PC-3 (cell line): ENCODE results near the gene TSPAN9. TPM values are rescaled to one million over a fixed set of nuclear protein-coding genes. Genes with fewer than 3 reads are reported as not detected.

Experiments
- ATAC-seq: fragments of 200-7000 bp; cut with Tn5 transposase; 2 replicates; pipeline ENCODE4 v1.9.1; 2020; ENCODE audit warnings: mild to moderate bottlenecking, moderate library complexity
- BruUV-seq: library from RNA; stranded (reverse); fragments of 400-500 nt; replicated peaks from 2 replicates; lab custom pipeline; 2021; lab: Mats Ljungman, UMichigan
- CTCF ChIA-PET: fragments of 300-600 bp; sonication (Branson Sonifier 250); formaldehyde crosslinking; loops from one replicate; lab custom pipeline; 2022; ENCODE audit warnings: antibody characterized with exemption; lab: Charles Lee
- POLR2A ChIA-PET: fragments of 300-600 bp; sonication (Branson Sonifier 250); formaldehyde crosslinking; loops from one replicate; lab custom pipeline; 2022; ENCODE audit warnings: antibody characterized with exemption; ENCODE audit not compliant: unreplicated experiment; lab: Charles Lee
- DNase-seq: peaks from one replicate; pipeline ENCODE4 v3.0.0-alpha.2; 2015
- H2AFZ ChIP-seq: fragments of 300-600 bp; sonication (generic); 2 replicates; pipeline ENCODE4 v1.6.0; 2016; ENCODE audit warnings: antibody characterized with exemption, low read length
- H3F3A ChIP-seq: fragments of 300-600 bp; sonication (generic); one replicate; pipeline ENCODE4 v1.6.0; 2017; ENCODE audit warnings: antibody characterized with exemption, low read length, control low read depth, mild to moderate bottlenecking; ENCODE audit not compliant: unreplicated experiment
- H3K27ac ChIP-seq: fragments of 300-600 bp; sonication (generic); 2 replicates; pipeline ENCODE4 v1.5.1; 2016; ENCODE audit warnings: mild to moderate bottlenecking, low read length
- H3K27me3 ChIP-seq: fragments of 300-600 bp; sonication (generic); 2 replicates; pipeline ENCODE4 v1.6.1; 2016; ENCODE audit warnings: low read length, mixed read lengths
- H3K36me3 ChIP-seq: fragments of 300-600 bp; sonication (generic); 2 replicates; pipeline ENCODE4 v1.6.1; 2016; ENCODE audit warnings: low read depth, mixed run types, low read length, mixed read lengths
- H3K4me1 ChIP-seq: fragments of 300-600 bp; sonication (generic); 2 replicates; pipeline ENCODE4 v1.5.1; 2016; ENCODE audit warnings: low read length; ENCODE audit not compliant: insufficient read depth
- H3K4me2 ChIP-seq: fragments of 300-600 bp; sonication (generic); 2 replicates; pipeline ENCODE4 v1.6.0; 2016; ENCODE audit warnings: low read length
- H3K4me3 ChIP-seq: fragments of 300-600 bp; sonication (generic); 2 replicates; pipeline ENCODE4 v1.5.1; 2016; ENCODE audit warnings: mild to moderate bottlenecking, low read length, mixed read lengths
- H3K79me2 ChIP-seq: fragments of 300-600 bp; sonication (generic); 2 replicates; pipeline ENCODE4 v1.6.1; 2017; ENCODE audit warnings: low read length, mixed read lengths
- H3K9ac ChIP-seq: fragments of 300-600 bp; sonication (generic); 2 replicates; pipeline ENCODE4 v1.6.0; 2016; ENCODE audit warnings: mild to moderate bottlenecking, low read length
- H3K9me2 ChIP-seq: fragments of 300-600 bp; sonication (generic); replicated peaks from 2 replicates; pipeline ENCODE4 v1.6.1; 2016; ENCODE audit warnings: mixed run types, low read length, mixed read lengths
- H3K9me3 ChIP-seq: fragments of 300-600 bp; sonication (generic); 2 replicates; pipeline ENCODE4 v1.6.1; 2016; ENCODE audit warnings: low read length, mixed read lengths
- H4K20me1 ChIP-seq: fragments of 300-600 bp; sonication (generic); 2 replicates; pipeline ENCODE4 v1.6.1; 2016; ENCODE audit warnings: low read length, mixed read lengths
- EZH2 ChIP-seq: fragments of 300-600 bp; sonication (generic); IDR thresholded peaks from one replicate; pipeline ENCODE4 v1.6.1; 2017; ENCODE audit warnings: antibody characterized with exemption, mild to moderate bottlenecking, low read length; ENCODE audit not compliant: unreplicated experiment
- EZH2phosphoT487 ChIP-seq: fragments of 300-600 bp; sonication (generic); IDR thresholded peaks from 2 replicates; pipeline ENCODE4 v1.6.1; 2018; ENCODE audit warnings: mild to moderate bottlenecking, antibody characterized with exemption, low read length, borderline replicate concordance
- intact Hi-C: fragments of 100-400 bp; cut with micrococcal nuclease; formaldehyde crosslinking; loops from 2 replicates; pipeline ENCODE4 v1.9.0; 2023
- total RNA-seq: library from RNA; depleted of rRNA; stranded (reverse); fragments of >200 nt; gene quantifications from 2 replicates; pipeline ENCODE4 v1.2.3, GENCODE V29; 2014
- TF ChIP-seq, protein P1 (sequence below): fragments of 300-600 bp; sonication (generic); conservative IDR thresholded peaks from 2 replicates; pipeline ENCODE4 v1.5.1; 2017; ENCODE audit warnings: antibody characterized with exemption, low read depth, mild to moderate bottlenecking, low read length

Gene TSPAN9
- total RNA-seq, 1 experiment from 2014 or later, result 6.2 TPM

DNA sequence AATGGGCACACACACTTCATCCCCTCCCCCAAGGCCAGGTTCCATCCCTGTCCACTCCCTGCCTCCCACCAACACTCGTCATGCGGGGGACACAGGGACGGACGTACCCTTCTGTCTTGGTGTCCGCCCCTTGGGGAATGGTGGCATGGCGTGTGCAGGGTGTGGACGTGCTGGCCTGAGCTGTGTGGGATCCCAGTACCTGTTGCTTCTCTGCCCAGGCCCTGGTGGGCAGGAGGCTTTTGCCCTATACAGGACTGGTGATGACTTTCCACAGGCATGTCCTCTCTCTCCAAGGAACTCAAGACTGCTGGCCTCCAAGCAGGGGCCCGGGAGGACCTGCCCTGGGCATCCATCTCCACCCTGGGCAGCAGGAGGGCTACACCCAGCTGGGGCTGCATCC, 218.0 kb downstream of the TSPAN9 start:
- ChIA-PET CTCF (no interaction called here), POLR2A (no interaction called here)
- intact Hi-C loops, result no loop called here
- no peaks in the 10 kb centered on the region for H3K27me3 ChIP-seq
- no peaks in the 10 kb centered on the region for H3F3A ChIP-seq
- H3K27ac ChIP-seq, result no peak overlapping the region
- H2AFZ ChIP-seq, result no peak overlapping the region
- H3K9ac ChIP-seq, result no peak overlapping the region
- DNase-seq (no peak), ATAC-seq (no peak)
- peaks cover 6% of the 10 kb centered on the region; the same call in 1 of the 2 replicates for H3K4me1 ChIP-seq
- H3K9me3 ChIP-seq, result no peaks in the 10 kb centered on the region
- H3K9me2 ChIP-seq, result no peaks in the 10 kb centered on the region
- H3K4me3 ChIP-seq, result no peak overlapping the region
- no peaks in the 10 kb centered on the region for H3K36me3 ChIP-seq
- no peaks in the 10 kb centered on the region for H4K20me1 ChIP-seq
- no TSS peak for BruUV-seq
- TF ChIP-seq EZH2phosphoT487, result no peak
- no peak for TF ChIP-seq EZH2
- TF ChIP-seq, protein P1, sequence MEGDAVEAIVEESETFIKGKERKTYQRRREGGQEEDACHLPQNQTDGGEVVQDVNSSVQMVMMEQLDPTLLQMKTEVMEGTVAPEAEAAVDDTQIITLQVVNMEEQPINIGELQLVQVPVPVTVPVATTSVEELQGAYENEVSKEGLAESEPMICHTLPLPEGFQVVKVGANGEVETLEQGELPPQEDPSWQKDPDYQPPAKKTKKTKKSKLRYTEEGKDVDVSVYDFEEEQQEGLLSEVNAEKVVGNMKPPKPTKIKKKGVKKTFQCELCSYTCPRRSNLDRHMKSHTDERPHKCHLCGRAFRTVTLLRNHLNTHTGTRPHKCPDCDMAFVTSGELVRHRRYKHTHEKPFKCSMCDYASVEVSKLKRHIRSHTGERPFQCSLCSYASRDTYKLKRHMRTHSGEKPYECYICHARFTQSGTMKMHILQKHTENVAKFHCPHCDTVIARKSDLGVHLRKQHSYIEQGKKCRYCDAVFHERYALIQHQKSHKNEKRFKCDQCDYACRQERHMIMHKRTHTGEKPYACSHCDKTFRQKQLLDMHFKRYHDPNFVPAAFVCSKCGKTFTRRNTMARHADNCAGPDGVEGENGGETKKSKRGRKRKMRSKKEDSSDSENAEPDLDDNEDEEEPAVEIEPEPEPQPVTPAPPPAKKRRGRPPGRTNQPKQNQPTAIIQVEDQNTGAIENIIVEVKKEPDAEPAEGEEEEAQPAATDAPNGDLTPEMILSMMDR, result no peak
- H3K4me2 ChIP-seq, result no peak overlapping the region
- no peaks in the 10 kb centered on the region for H3K79me2 ChIP-seq

DNA sequence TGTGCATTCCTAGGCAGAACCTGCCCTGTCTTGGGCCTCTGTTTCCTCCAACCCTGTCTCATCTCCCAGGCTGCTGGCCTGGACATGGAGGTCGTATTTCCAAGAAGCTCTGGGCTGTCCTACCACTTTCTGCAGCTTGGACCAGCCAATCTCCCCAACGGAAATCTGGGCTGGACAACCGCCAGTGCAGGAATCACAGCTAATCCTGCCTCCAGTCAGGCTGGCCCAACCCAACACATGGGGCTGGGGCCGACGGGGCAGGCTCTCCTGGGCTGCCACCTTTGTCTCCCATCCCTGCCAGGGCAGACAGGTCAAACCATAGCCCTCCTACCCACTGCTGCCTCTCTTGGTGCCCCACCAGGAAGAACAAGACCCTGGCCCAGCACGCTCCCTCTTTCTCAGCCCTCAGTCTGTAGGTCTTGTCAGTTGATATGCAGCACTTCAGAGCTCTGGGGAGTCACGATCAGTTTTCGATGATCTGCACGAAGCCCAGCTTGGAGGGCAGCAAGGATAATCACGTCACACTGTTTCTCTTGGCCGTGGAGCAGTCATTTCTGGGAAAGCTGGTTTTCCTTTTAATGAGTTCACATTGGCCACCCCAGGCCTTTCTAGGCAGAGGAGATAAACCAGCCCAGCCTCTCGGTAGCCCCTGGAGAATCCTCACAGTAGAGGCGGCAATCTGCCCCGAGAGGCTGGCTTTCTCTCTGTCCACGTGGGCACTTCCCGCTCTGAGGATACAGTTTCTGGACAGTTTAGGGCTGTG, 218.6 kb downstream of the TSPAN9 start:
- CTCF ChIA-PET, result no interaction called here

DNA sequence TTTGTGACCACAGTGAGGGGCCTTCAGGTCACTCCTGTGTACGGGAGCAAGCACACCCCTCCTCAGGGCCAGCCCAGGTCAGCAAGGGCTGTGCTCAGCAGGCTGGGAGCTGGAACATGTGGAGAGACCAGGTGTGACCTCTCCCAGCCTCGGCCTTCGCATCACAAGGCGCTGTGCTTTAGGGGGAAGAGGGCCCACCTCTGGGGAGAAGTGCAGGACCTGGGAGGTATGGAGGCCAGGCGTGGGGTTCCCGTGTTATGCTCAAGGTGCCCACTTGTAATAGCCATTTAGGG, 219.2 kb downstream of the TSPAN9 start:
- ChIA-PET CTCF (no interaction called here), POLR2A (no interaction called here)
- BruUV-seq, result no TSS peak
- no peaks in the 10 kb centered on the region for H4K20me1 ChIP-seq
- ATAC-seq (no peak), DNase-seq (no peak)
- no peaks in the 10 kb centered on the region for H3K9me2 ChIP-seq
- TF ChIP-seq EZH2phosphoT487 (no peak), EZH2 (no peak)
- TF ChIP-seq, protein P1, result no peak
- intact Hi-C loops, result no loop called here
- H3K4me3 ChIP-seq, result no peak overlapping the region
- H3K9ac ChIP-seq, result no peak overlapping the region
- H3F3A ChIP-seq, result no peaks in the 10 kb centered on the region
- no peaks in the 10 kb centered on the region for H3K36me3 ChIP-seq
- H2AFZ ChIP-seq, result no peak overlapping the region
- H3K27me3 ChIP-seq, result no peaks in the 10 kb centered on the region
- H3K27ac ChIP-seq, result no peak overlapping the region
- H3K4me1 ChIP-seq, result peaks cover 17% of the 10 kb centered on the region
- no peaks in the 10 kb centered on the region for H3K9me3 ChIP-seq
- H3K4me2 ChIP-seq, result no peak overlapping the region
- H3K79me2 ChIP-seq, result no peaks in the 10 kb centered on the region

More for the DNA sequence above, 218.6 kb downstream of the TSPAN9 start:
- ATAC-seq (no peak), DNase-seq (no peak)
- no peaks in the 10 kb centered on the region for H3K27me3 ChIP-seq
- no peaks in the 10 kb centered on the region for H3K36me3 ChIP-seq
- POLR2A ChIA-PET, result no interaction called here
- no TSS peak for BruUV-seq
- H3F3A ChIP-seq, result no peaks in the 10 kb centered on the region
- no peak overlapping the region for H3K27ac ChIP-seq
- H2AFZ ChIP-seq, result no peak overlapping the region
- no peak overlapping the region for H3K4me3 ChIP-seq
- no peaks in the 10 kb centered on the region for H3K9me2 ChIP-seq
- no peaks in the 10 kb centered on the region for H3K79me2 ChIP-seq
- no peak overlapping the region for H3K4me2 ChIP-seq
- TF ChIP-seq EZH2phosphoT487 (no peak), EZH2 (no peak)
- TF ChIP-seq, protein P1, result no peak
- H3K4me1 ChIP-seq, result peaks cover 12% of the 10 kb centered on the region
- intact Hi-C loops, result no loop called here
- H3K9ac ChIP-seq, result no peak overlapping the region
- no peaks in the 10 kb centered on the region for H4K20me1 ChIP-seq
- H3K9me3 ChIP-seq, result no peaks in the 10 kb centered on the region
